ENCODE results near the gene SMYD2.

DNA sequence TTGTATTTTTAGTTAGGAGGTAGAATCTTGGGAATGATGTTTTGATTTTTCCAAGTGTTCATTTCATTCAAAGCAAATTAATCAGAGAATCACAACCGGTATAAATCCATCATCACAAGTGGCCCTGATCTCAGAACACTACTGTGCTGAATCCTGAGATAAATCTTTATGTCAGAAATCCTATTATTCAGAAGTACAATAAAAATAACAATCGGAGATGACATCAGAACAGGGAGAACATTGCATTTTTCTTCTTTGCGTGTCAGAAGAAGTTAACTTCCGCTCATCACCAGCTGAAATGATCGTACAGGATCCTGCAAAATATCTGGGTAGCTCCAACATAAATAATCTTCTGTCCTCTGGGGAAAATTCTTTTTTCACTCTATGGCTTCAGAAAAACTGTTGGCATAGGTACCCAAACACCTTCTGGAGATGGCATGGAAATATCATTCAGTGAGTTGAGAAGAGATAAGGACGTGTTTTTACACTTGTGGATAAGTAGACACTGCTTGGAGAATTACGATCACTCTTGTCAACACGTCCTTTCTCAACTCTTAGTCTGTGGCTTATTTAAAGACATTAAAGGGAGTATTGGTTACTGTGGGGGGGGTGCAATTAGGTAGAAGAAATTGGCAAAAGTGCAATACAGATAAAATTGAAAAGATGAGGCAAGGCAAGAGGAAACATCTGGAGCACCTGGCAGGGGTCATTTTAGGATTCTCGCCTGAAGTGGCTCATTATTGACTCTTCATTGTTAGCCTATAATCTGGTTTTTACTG lies 46.9 kb upstream of the SMYD2 start:
- TF ChIP-seq FOXM1 (IDR thresholded peaks at IDR 0.05; ENCODE audit: borderline replicate concordance) (no peak), HDGF (IDR thresholded peaks at IDR 0.05; ENCODE audit: borderline replicate concordance) (no peak), BHLHE40 (IDR thresholded peaks at IDR 0.05; ENCODE audit: borderline replicate concordance) (no peak), L3MBTL2 (conservative IDR thresholded peaks at IDR 0.05) (no peak), FOXK2 (IDR thresholded peaks at IDR 0.05) (no peak), TARDBP (IDR thresholded peaks at IDR 0.05) (no peak), SP1 (IDR thresholded peaks at IDR 0.05) (no peak)
